ENCODE data around the gene NEDD4L. TPM values are rescaled to one million over a fixed set of nuclear protein-coding genes. Genes with fewer than 3 reads are reported as not detected.

The NEDD4L gene
- total RNA-seq, 2 experiments from 2014 or later: 11.2 to 13.7 TPM

DNA sequence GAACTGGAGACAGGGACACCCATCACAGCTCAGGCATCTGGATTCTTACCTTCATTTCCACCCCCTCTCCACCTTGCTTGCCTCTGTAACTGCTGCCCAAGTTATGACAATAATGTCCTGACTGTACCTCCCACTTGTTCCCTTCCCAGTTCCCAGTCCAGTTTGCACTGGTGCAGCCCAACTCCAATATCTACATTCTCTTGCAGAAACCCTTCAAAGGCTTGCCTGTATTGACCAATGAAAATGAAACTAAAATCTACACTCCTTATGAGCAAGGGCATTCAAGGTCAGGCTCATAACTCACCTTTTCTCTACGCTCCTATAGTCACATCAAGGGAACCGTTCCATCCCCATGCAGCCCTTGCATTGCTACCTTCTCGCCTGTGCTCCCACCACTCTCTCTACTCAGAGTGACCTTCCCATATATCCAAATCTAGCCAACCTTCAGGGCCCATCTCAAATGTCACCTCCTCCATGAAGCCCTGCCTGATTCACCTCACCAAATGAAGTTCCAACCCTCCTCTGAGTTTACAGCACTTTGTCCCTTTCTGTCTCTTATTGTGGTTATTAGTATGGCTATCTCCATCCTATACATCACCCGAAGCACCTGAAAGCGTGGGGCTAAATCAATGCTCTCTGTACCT is 365.9 kb downstream of the NEDD4L start:
- no peaks in the 10 kb centered on the region for H3K4me1 Mint-ChIP-seq (ENCODE audit: low read depth)
- no peaks in the 10 kb centered on the region for H3K27me3 Mint-ChIP-seq
- TF ChIP-seq CTCF (IDR thresholded peaks at IDR 0.05): no peak
- intact Hi-C loops (cut with DNase I, micrococcal nuclease): no loop called here
- H3K36me3 Mint-ChIP-seq (ENCODE audit: low read depth): no peaks in the 10 kb centered on the region
- CTCF ChIA-PET: no interaction called here
- H3K4me1 ChIP-seq (ENCODE audit: insufficient read depth, low read length): no peaks in the 10 kb centered on the region
- H3K36me3 ChIP-seq (ENCODE audit: insufficient read depth, low read length): no peaks in the 10 kb centered on the region
- no peak for DNase-seq
- POLR2A ChIA-PET: no interaction called here
- no peaks in the 10 kb centered on the region for H3K9me3 Mint-ChIP-seq
- ATAC-seq (ENCODE audit: poor library complexity): no peak
- no peaks in the 10 kb centered on the region for H3K9me3 ChIP-seq (ENCODE audit: control insufficient read depth in 1 of 2, insufficient read depth in 1 of 2, low read length in 2 of 2)
- no peaks in the 10 kb centered on the region for H3K27me3 ChIP-seq (ENCODE audit: control insufficient read depth in 1 of 2, insufficient read depth in 2 of 2, low read length in 2 of 2)
- H3K4me3 Mint-ChIP-seq: no peak overlapping the region
- H3K27ac Mint-ChIP-seq: no peak overlapping the region
- H3K27ac ChIP-seq (ENCODE audit: low read depth in 1 of 2, low read length in 2 of 2): no peak overlapping the region
- H3K4me3 ChIP-seq (ENCODE audit: low read length): no peak overlapping the region

DNA sequence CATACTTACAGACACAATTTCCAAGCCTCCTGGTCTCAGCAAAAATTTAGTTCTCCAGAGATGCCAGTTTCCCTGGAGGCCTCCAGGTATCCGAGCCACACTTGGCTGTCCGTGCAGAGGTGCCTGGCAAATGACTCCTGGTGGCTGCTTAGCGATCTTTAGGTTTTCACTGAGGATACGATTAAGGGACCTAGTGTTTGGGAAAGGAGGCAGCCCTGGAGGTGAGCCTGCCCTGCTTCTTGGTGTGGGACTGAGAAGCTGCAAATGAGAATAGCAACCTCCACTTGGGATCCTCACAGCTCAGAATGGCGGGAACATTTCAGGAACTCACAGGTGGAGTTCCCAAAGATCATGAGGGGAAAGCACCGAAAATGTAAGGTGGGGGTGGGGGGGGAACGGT is 367.3 kb downstream of the NEDD4L start:
- Histone ChIP-seq H3K36me3 (ENCODE audit: insufficient read depth, low read length) (no peaks in the 10 kb centered on the region), H3K4me3 (ENCODE audit: low read length) (no peak overlapping the region), H3K9me3 (ENCODE audit: control insufficient read depth in 1 of 2, insufficient read depth in 1 of 2, low read length in 2 of 2) (no peaks in the 10 kb centered on the region), H3K27me3 (ENCODE audit: control insufficient read depth in 1 of 2, insufficient read depth in 2 of 2, low read length in 2 of 2) (no peaks in the 10 kb centered on the region), H3K27ac (ENCODE audit: low read depth in 1 of 2, low read length in 2 of 2) (no peak overlapping the region), H3K4me1 (ENCODE audit: insufficient read depth, low read length) (no peaks in the 10 kb centered on the region)
- Mint-ChIP-seq H3K27me3 (no peaks in the 10 kb centered on the region), H3K36me3 (ENCODE audit: low read depth) (no peaks in the 10 kb centered on the region), H3K27ac (no peak overlapping the region), H3K4me3 (no peak overlapping the region), H3K9me3 (no peaks in the 10 kb centered on the region), H3K4me1 (ENCODE audit: low read depth) (no peaks in the 10 kb centered on the region)
- ChIA-PET CTCF (no interaction called here), POLR2A (no interaction called here)
- DNase-seq (no peak), ATAC-seq (ENCODE audit: poor library complexity) (no peak)
- TF ChIP-seq CTCF (IDR thresholded peaks at IDR 0.05): no peak
- intact Hi-C loops (cut with DNase I, micrococcal nuclease): no loop called here

GRCh38 chr18:58412844-58413666 is 369.0 kb downstream of the NEDD4L start:
- H3K4me1 ChIP-seq (ENCODE audit: insufficient read depth, low read length): no peaks in the 10 kb centered on the region
- Mint-ChIP-seq H3K27me3 (no peaks in the 10 kb centered on the region), H3K9me3 (no peaks in the 10 kb centered on the region), H3K36me3 (ENCODE audit: low read depth) (no peaks in the 10 kb centered on the region), H3K27ac (no peak overlapping the region), H3K4me3 (no peak overlapping the region), H3K4me1 (ENCODE audit: low read depth) (no peaks in the 10 kb centered on the region)
- intact Hi-C loops (cut with DNase I, micrococcal nuclease): no loop called here
- H3K27ac ChIP-seq (ENCODE audit: low read depth in 1 of 2, low read length in 2 of 2): no peak overlapping the region
- no peaks in the 10 kb centered on the region for H3K9me3 ChIP-seq (ENCODE audit: control insufficient read depth in 1 of 2, insufficient read depth in 1 of 2, low read length in 2 of 2)
- TF ChIP-seq CTCF (IDR thresholded peaks at IDR 0.05): no peak
- ChIA-PET POLR2A (no interaction called here), CTCF (no interaction called here)
- DNase-seq (no peak), ATAC-seq (ENCODE audit: poor library complexity) (no peak)
- no peaks in the 10 kb centered on the region for H3K27me3 ChIP-seq (ENCODE audit: control insufficient read depth in 1 of 2, insufficient read depth in 2 of 2, low read length in 2 of 2)
- H3K36me3 ChIP-seq (ENCODE audit: insufficient read depth, low read length): no peaks in the 10 kb centered on the region
- no peak overlapping the region for H3K4me3 ChIP-seq (ENCODE audit: low read length)

Data from CD4-positive, alpha-beta T cell (primary cell).